HTR-8/SVneo (cell line): ENCODE results near the gene CHST15.

Experiments used
- DNase-seq: peaks from one replicate; pipeline ENCODE4 v3.0.0; 2011; ENCODE audit warnings: low spot score, mixed read lengths; ENCODE audit not compliant: insufficient read length
- FAIRE-seq: peaks from 2 replicates; lab custom pipeline; 2011; peaks lifted over from hg19 to GRCh38; lab: Jason Lieb, UNC

Gene CHST15

GRCh38 chr10:124084708-124085107, 8.7 kb downstream of the CHST15 start:
- FAIRE-seq (no peak), DNase-seq (no peak)

DNA sequence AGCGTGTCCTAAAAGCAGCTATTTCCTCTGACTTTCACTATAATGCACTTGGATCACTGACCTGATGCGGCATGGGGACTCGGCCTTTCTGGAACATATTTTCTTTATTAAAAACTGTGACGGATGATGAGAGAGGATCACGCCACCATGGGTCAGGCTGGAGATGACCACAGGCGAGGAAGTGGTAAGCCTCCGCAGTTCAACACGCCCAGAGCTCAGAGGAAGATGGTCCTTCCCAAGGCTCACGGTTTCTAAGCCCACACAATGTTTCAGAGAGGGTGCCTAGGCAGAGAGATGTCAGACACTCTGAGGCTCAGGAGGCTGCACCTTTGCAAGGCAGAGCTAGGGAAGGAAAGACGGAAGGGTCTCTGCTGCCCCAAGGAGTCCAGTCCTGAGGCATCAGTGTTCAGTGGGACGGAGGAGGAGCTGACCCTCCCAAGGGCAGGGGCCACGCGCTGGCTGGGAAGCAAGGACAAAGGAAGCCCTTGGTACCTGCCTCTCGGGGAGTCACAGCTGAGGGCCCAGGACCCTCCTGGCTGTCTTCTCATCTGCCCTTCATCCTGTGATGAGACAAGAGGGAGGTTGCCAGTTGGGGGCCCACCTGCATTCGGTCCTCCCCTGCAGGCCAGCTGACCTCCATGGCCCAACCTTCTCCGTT, 9.5 kb downstream of the CHST15 start:
- DNase-seq (no peak), FAIRE-seq (no peak)

DNA sequence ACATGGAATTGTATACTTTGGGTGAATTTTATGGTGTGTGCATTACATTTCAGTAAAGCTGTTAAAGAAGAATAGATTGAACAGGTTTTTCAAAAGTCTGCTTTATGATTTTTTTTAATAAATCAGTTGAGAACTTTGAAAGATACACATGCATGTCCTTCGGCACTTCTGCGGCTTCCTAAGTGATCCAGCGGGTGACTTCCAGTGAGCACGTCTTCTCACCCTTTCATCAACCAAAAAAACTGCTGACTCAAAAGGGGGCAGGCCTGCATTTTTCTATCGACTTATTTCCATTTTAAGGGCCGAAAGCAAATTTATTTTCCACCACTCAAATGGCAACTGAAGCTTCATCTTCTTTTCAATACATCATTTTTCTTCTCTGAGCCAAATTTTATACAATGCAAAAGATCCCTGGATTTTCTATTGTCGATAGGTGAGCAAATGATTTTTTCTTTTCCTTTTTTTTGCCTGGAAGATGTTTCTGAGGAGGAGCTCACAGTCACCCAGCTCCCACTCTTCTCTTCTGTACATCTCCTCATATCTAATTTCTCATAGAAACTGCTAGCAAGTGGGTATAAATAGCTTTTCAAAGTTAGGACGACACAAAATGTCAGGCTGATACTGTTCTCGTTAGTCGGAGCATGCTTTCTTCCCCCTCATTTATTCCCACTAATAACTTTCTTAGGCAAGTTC, 10.2 kb downstream of the CHST15 start:
- no peak for DNase-seq
- FAIRE-seq, result no peak

- FAIRE-seq, result no peak
- no peak for DNase-seq
Measured at GRCh38 chr10:124082555-124082954, 10.8 kb downstream of the CHST15 start.

GRCh38 chr10:124081547-124082140, 11.8 kb downstream of the CHST15 start:
- no peak for DNase-seq

DNA sequence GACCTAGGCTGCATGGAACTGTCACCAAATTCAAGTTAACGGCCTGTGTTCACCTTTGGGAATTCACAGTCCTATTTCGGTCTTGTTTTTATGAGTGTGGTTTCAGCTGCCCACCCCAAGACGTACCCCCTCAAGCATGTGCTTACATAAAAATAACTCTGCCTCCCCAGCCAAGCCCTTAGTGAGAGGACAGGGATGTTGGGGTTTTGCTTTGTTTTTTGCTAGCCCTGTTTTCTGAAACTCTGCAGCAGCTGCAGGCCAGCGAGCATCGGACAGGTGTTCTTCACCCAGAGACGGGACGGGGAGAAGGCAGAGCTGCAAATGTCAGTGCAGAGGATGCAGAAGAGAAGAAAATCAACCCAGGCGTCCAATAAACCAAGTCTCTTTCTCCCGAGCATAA, 13.5 kb downstream of the CHST15 start:
- FAIRE-seq, result no peak

More at GRCh38 chr10:124081547-124082140, 11.8 kb downstream of the CHST15 start:
- no peak for FAIRE-seq

DNA sequence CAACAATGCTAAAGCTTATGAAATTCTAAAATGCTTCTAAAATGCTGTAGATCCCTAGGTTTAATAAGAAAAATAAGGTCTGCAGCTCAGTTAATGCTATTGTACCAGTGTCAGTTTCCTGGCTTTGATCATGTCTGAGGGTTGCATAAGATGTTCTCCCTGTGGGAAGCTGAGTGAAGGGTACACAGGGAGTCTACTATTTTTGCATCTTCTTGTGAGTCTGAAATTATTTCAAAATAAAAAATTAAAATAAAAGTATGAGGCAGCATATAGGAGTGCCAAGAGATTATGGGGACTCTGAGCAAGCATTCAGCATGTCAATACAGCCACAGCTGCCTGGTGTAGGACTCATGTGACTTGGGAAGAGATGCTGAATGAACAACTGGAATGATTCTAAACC, 14.7 kb downstream of the CHST15 start:
- DNase-seq (no peak), FAIRE-seq (no peak)

More for the DNA sequence above, 13.5 kb downstream of the CHST15 start:
- DNase-seq, result no peak

- FAIRE-seq, result no peak
- DNase-seq, result no peak
Measured at GRCh38 chr10:124078028-124078427, 15.4 kb downstream of the CHST15 start.

DNA sequence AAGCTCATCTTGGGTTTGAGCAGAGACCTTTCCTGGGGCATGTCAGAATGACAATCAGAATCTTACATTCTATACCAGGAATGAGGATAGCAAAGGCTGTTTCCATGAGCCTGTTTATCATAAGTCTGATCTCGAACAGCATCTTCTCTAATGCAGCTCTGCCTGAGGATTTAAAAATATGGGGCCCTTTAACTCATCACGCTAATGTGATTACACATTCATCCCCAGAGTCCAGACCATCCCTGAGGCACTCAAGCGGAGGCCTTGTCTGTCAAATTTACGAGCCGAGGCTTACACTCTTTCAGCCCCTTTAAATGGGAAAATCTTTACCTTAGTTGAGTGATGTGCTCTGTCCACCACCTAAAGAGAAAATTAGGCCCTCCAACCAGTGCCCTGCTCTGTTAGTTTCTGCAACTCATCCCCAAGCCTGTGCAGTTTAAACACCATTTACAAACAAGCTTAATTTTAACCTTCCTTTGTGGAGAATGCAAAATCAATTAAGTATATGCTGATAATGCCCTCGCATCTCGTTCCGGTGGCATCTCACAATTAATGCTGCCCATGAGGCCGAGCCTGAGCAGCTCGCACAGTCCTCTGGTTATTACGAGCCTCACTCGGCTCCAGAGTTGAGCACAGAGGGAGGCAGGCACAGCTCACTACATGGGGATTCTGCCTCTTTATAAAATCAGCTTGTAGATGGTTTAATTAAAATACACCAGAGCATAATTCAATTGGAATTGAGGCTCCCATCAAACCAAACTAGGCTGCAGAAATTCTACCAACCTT, 16.0 kb downstream of the CHST15 start:
- DNase-seq (no peak), FAIRE-seq (no peak)

GRCh38 chr10:124076148-124076733, 17.2 kb downstream of the CHST15 start:
- FAIRE-seq (no peak), DNase-seq (no peak)

- DNase-seq (no peak), FAIRE-seq (no peak)
Measured at GRCh38 chr10:124075231-124075955, 18.0 kb downstream of the CHST15 start.

GRCh38 chr10:124074501-124075109, 18.8 kb downstream of the CHST15 start:
- no peak for FAIRE-seq

GRCh38 chr10:124073978-124074377, 19.4 kb downstream of the CHST15 start:
- DNase-seq (no peak), FAIRE-seq (no peak)

More at GRCh38 chr10:124074501-124075109, 18.8 kb downstream of the CHST15 start:
- no peak for DNase-seq

DNA sequence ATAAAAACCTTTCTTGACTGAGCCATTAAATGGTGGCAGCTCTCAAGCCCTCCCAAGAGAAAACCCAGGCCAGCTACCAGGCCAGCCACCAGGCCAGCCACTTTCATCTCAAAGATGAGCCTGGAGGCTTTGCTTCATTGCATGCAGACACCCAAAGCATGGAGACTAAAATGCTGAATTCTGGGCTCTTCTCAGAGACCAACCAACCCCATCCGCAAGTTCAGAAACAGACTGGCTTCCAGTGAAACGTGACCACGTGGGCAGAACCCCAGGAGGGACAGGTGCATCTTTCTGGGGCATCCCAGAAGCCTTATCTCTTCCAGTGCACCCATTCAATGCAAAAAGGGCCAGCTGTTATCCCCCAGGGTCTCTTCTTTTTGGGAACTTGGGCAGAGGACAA, 20.9 kb downstream of the CHST15 start:
- FAIRE-seq (no peak), DNase-seq (no peak)

- no peak for FAIRE-seq
- no peak for DNase-seq
Measured at GRCh38 chr10:124072106-124072505, 21.3 kb downstream of the CHST15 start.

- no peak for FAIRE-seq
Measured at GRCh38 chr10:124071141-124071540, 22.3 kb downstream of the CHST15 start.

GRCh38 chr10:124070666-124071065, 22.7 kb downstream of the CHST15 start:
- DNase-seq (no peak), FAIRE-seq (no peak)

More at GRCh38 chr10:124071141-124071540, 22.3 kb downstream of the CHST15 start:
- DNase-seq, result no peak

DNA sequence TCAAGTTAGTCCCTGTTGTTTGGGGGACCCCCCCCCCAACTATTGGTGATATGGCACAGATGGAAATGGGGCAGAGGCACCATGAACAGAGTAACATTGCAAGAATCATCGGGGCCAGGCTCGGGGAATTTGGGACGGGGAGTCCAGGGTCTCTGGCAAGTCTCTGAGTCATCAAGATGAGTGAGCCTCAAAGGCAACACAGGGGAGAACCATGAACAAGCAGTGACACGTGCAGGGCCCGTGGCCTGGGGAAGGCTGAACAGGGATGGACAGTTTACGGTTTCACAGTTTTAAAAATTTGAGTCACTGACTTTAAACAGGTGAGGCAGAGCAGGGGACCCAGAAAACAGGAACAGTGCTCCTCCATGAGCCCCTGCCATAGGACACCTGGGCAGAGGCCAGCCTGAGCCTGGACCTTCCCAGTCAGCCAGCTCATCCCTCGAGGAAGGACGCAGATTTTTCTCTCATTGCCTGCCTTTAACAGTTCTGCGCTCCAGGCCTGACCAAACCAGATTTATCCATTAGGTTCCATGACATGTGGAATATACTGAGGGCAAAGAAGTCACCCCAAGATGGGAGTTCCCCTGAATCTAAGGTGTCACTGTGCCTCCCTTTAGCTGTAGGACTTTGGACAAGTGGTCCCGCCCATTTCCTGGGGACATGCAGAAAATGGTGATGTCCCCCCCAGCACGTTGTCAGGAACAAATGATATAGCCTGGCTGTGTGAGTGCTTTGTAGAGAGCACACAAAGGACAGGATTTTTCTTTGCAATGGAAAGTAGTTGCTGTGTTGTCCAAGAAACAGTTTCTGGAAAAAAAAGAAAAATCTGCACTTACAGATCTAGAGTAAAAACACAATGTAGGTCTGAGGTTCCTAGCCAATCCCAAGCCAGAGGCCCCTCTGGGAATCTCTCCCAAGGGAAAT, 23.8 kb downstream of the CHST15 start:
- no peak for DNase-seq
- no peak for FAIRE-seq
